Thyroid gland (tissue), 4 donors: ENCODE measurements around the gene ANKRD45.

Source experiments
- POLR2A ChIP-seq, 2 donors: fragments of 450-650 bp; IDR thresholded peaks; one replicate each; pipeline ENCODE4 v1.6.1; 2017; ENCODE audit warnings: antibody characterized with exemption in 2 of 2, mild to moderate bottlenecking in 2 of 2, moderate library complexity in 1 of 2
- TF ChIP-seq, protein P1 (sequence below), 6 experiments: fragments of 200-600 bp in 3 of 6; fragments of 450-650 bp in 3 of 6; sonication (generic) in 3 of 6; IDR thresholded peaks; one replicate each; pipeline ENCODE4 v1.5.1; 2016 to 2019; ENCODE audit warnings: antibody characterized with exemption in 6 of 6, mild to moderate bottlenecking in 2 of 6, inconsistent platforms in 1 of 6, moderate library complexity in 1 of 6

DNA sequence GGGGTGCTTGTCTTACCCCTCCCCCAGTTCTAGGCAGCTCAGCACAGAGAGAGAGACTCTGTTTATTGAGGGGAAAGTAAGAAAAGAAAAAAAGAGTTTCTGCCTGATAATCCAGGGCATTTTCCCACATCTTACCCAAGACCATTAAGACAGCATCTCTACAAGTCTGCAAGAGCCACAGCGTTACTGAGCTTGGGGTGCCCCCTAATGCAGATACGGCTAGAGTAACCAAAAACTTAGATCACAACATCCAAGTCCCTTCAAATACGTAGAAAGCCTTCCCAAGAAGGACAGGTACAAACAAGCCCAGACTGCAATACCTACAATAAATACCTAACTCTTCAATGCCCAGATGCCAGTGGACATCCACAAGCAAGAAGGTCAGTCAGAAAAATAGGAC is 40.8 kb downstream of the ANKRD45 start:
- TF ChIP-seq, protein P1, sequence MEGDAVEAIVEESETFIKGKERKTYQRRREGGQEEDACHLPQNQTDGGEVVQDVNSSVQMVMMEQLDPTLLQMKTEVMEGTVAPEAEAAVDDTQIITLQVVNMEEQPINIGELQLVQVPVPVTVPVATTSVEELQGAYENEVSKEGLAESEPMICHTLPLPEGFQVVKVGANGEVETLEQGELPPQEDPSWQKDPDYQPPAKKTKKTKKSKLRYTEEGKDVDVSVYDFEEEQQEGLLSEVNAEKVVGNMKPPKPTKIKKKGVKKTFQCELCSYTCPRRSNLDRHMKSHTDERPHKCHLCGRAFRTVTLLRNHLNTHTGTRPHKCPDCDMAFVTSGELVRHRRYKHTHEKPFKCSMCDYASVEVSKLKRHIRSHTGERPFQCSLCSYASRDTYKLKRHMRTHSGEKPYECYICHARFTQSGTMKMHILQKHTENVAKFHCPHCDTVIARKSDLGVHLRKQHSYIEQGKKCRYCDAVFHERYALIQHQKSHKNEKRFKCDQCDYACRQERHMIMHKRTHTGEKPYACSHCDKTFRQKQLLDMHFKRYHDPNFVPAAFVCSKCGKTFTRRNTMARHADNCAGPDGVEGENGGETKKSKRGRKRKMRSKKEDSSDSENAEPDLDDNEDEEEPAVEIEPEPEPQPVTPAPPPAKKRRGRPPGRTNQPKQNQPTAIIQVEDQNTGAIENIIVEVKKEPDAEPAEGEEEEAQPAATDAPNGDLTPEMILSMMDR (IDR thresholded peaks at IDR 0.05), result peak in 1 of 6 experiments; percentile 13
- no peak for TF ChIP-seq POLR2A (IDR thresholded peaks at IDR 0.05)
